ENCODE measurements around the gene ACO1.

- no peak for TF ChIP-seq CTCF (IDR thresholded peaks at IDR 0.05 in 2 of 3, conservative IDR thresholded peaks at IDR 0.05 in 1 of 3; ENCODE audit: borderline replicate concordance in 1 of 3, insufficient read depth in 1 of 3, low read depth in 2 of 3, low read length in 2 of 3)
- TF ChIP-seq POLR2A (IDR thresholded peaks at IDR 0.05; ENCODE audit: borderline replicate concordance, extremely low read depth, insufficient read depth, insufficient read length), result no peak
- TF ChIP-seq TCF7L2 (IDR thresholded peaks at IDR 0.05; ENCODE audit: borderline replicate concordance, extremely low read depth, insufficient read depth, insufficient read length), result no peak
Observed at GRCh38 chr9:32426278-32426939, 42.0 kb downstream of the ACO1 start.
